Duodenal mucosa (tissue), 2 donors: ENCODE data around the gene THADA.
A peak's percentile ranks its signal among the peaks of the same experiment; 100 is the strongest.

ENCODE experiments used
- H3K27ac ChIP-seq: one replicate; pipeline ENCODE4 v1.7.0; 2013; ENCODE audit warnings: low read depth, low read length
- H3K27me3 ChIP-seq, 2 donors: one replicate each; pipeline ENCODE4 v1.7.0; 2013; ENCODE audit warnings: low read length in 2 of 2, control low read depth in 1 of 2; ENCODE audit not compliant: insufficient read depth in 2 of 2, control insufficient read depth in 1 of 2
- H3K36me3 ChIP-seq, 2 donors: one replicate each; pipeline ENCODE4 v1.7.0; 2013; ENCODE audit warnings: low read length in 2 of 2, control low read depth in 1 of 2; ENCODE audit not compliant: insufficient read depth in 2 of 2, control insufficient read depth in 1 of 2
- H3K4me1 ChIP-seq, 2 donors: one replicate each; pipeline ENCODE4 v1.7.0; 2013; ENCODE audit warnings: low read length in 2 of 2, control low read depth in 1 of 2; ENCODE audit not compliant: insufficient read depth in 2 of 2, control insufficient read depth in 1 of 2
- H3K4me3 ChIP-seq, 2 donors: one replicate each; pipeline ENCODE4 v1.7.0; 2013; ENCODE audit warnings: low read length in 2 of 2, low read depth in 1 of 2
- H3K9ac ChIP-seq, 2 donors: one replicate each; pipeline ENCODE4 v1.7.0; 2013; ENCODE audit warnings: low read length in 2 of 2, low read depth in 1 of 2
- H3K9me3 ChIP-seq, 2 donors: one replicate each; pipeline ENCODE4 v1.7.0; 2013; ENCODE audit warnings: low read length in 2 of 2, control low read depth in 1 of 2; ENCODE audit not compliant: control insufficient read depth in 1 of 2

Gene THADA

DNA sequence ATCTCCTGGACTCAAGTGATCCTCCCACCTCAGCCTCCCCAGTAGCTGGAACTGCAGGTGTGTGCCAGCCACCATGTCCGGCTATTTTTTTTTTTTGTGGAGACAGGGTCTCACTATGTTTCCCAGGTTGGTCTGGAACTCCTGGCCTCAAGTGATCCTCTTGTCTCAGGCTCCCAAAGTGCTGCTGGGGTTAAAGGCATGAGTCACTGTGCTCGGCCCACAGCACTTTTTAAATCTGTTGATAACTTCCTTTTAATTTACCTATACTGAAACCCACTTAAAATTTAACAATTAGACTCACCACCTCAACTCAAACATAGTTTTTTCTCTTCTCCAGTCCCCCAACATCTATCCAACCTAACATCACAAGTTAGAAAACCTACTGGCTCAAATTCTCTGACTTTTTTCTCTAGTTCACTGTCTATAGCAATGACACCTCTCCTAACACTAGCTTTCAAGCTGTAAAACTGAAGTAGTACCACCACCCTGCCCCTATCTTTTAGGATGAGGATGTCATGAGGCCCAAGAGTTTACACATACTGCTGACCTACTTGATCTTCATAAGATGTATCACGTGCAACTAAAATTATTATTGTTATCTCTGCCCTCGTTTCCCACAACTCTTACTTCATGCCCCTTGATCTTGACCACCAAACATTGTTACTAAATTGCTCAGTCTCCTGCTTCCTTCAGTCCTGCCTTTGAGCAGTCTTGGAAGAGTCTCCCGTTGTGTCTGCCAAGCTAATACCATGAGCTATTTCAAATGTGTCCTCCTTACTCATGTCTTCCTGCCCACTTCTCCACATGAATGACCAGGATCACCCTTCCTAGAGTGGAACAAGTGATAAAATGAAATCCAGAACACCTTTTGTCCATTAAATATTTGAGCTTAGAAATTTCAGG lies 227.1 kb downstream of the THADA start:
- Histone ChIP-seq H3K9ac (no peak overlapping the region), H3K4me1 (peaks cover 8 to 25% of the 10 kb centered on the region in 2 donors), H3K4me3 (no peak overlapping the region), H3K36me3 (no peaks in the 10 kb centered on the region), H3K9me3 (no peaks in the 10 kb centered on the region), H3K27ac (no peak overlapping the region), H3K27me3 (no peaks in the 10 kb centered on the region)

DNA sequence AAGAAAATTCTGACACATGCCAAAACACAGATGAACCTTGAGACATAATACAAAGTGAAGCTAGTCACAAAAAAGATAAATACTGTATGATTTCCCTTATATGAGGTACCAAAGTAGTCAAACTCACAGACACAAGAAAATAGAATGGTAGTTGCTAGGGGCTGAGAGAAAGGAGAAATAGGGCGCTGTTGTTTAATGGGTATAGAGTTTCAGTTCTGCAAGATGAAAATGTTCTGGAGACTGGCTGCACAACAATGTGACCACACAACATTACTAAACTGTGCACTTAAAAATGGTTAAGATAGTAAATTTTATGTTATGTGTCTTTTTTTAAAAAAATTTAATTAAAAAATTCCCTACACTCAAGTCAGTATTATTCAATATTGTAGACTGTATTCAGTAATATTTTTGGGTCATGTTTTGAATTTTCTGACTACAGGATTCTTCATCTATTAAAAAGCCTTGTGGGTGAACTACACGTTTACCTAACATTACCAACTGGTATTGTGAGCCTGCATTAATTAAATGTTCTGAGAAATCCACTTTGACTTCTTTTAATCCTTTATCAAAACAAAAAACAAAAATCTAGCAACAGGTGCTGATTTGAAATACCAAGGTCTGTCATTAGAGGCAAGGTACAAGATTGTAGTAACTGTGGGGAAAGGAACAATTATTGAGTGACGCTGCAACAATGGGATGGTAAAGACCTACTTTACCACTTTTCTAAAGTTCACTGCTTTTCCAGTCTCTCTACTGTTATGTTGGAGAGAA lies 228.6 kb downstream of the THADA start:
- Histone ChIP-seq H3K9ac (no peak overlapping the region), H3K36me3 (no peaks in the 10 kb centered on the region), H3K27ac (no peak overlapping the region), H3K4me1 (peaks cover 8 to 25% of the 10 kb centered on the region in 2 donors), H3K9me3 (no peaks in the 10 kb centered on the region), H3K4me3 (no peak overlapping the region), H3K27me3 (no peaks in the 10 kb centered on the region)

DNA sequence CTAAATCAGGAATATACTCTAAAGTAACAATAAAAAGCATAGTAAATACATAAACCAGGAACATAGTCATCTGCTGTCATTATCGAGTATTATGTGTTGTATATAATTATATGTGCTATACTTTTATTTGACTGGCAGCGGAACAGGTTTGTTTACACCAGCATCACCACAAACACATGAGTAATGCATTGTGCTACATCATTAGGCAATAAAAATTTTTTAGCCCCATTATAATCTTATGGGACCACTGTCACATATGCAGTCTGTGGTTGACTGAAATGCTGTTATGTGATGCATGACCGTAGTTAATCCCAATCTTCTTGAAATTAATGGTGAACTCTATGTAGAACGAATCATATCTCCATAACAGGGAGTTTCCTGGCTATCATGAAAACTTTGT lies 232.7 kb downstream of the THADA start:
- no peak overlapping the region for H3K9ac ChIP-seq
- no peaks in the 10 kb centered on the region for H3K36me3 ChIP-seq
- H3K27ac ChIP-seq = no peak overlapping the region
- peaks cover 0 to 8% of the 10 kb centered on the region in 2 donors for H3K4me1 ChIP-seq
- H3K27me3 ChIP-seq = no peaks in the 10 kb centered on the region
- no peaks in the 10 kb centered on the region for H3K9me3 ChIP-seq
- no peak overlapping the region for H3K4me3 ChIP-seq

DNA sequence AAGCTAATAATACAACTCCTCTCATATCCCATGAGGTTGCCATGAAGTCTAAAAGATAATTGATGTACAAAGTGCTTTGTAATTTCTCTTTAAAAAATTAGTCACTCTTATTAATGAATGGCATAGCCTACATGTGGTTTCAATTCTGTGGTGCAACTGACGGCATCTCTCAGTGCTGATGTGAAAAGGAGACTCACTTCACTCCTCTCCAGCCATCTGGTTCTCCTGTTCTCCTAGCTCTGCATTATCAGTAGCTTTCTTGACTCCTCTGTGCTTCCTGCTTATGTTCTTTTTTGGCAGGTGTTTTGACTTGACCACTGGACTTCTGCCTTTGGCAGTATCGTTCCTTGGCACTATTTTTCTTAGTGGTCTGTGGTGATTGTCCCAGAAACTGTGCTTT lies 234.6 kb downstream of the THADA start:
- H3K9me3 ChIP-seq = no peaks in the 10 kb centered on the region
- no peaks in the 10 kb centered on the region for H3K36me3 ChIP-seq
- no peaks in the 10 kb centered on the region for H3K27me3 ChIP-seq
- H3K4me3 ChIP-seq = no peak overlapping the region
- peaks cover 0 to 6% of the 10 kb centered on the region in 2 donors for H3K4me1 ChIP-seq
- no peak overlapping the region for H3K27ac ChIP-seq
- H3K9ac ChIP-seq = no peak overlapping the region

DNA sequence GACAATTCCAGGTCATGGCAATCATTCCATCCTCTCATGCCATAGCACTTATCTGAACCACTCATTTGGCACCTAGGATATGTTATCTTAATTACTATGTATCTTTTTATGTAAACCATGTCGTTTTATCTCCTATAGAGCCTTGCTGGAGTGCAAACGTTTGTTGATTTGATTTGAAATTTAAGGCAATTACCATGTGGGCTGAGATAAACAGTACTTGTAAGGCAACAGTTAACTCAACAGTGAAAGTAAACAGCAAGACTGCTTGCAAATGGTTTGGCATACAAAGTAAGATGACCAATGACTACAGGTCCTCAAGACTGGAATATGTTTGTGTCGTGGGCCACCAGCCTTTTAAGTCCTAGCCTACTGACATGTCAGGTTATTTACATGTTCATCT lies 235.7 kb downstream of the THADA start:
- H3K27ac ChIP-seq = no peak overlapping the region
- no peaks in the 10 kb centered on the region for H3K27me3 ChIP-seq
- no peak overlapping the region for H3K9ac ChIP-seq
- H3K9me3 ChIP-seq = no peaks in the 10 kb centered on the region
- H3K4me3 ChIP-seq = no peak overlapping the region
- H3K36me3 ChIP-seq = no peaks in the 10 kb centered on the region
- H3K4me1 ChIP-seq = peaks cover 0 to 6% of the 10 kb centered on the region in 2 donors

DNA sequence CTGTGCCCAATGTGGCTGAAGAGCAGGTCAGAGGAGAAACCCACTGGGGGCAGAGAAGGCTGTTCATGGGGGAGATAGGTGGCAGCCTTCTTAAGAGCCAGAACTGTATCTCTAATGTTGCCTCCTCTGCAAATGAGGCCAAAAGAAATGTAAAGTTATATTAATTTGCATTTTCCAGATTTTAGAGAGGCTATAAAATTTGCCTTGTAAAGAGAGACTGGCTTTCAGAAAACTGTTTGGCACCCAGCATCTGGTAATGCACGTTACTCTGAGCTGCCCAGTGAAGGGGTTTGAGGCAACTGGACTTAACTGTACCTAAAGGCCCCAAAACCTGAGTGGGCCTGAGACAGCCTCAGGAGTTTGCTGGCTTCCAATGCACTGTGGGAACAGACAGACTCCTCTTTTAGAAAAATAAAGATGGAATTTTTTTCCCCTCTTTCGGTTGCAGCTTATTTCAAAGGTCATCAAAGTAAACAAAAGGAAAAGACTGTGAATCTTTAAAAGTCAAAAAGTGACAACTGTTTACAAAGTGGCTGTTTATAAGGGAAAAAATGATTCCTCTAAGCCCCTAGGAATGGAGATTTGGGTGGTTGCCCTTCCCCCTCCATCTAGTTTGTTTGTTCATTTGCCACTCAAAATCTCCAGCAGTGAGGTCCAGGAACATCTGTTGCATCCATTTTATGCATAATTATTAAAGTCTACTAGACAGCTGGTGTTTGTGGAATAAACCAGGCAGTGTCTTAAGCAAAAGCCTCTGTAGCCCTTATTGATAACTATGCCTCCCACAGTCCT lies 237.2 kb downstream of the THADA start:
- H3K36me3 ChIP-seq = no peaks in the 10 kb centered on the region
- H3K9me3 ChIP-seq = no peaks in the 10 kb centered on the region
- H3K9ac ChIP-seq = no peak overlapping the region
- no peak overlapping the region for H3K27ac ChIP-seq
- peaks cover 0 to 6% of the 10 kb centered on the region in 2 donors for H3K4me1 ChIP-seq
- H3K27me3 ChIP-seq = no peaks in the 10 kb centered on the region
- no peak overlapping the region for H3K4me3 ChIP-seq

DNA sequence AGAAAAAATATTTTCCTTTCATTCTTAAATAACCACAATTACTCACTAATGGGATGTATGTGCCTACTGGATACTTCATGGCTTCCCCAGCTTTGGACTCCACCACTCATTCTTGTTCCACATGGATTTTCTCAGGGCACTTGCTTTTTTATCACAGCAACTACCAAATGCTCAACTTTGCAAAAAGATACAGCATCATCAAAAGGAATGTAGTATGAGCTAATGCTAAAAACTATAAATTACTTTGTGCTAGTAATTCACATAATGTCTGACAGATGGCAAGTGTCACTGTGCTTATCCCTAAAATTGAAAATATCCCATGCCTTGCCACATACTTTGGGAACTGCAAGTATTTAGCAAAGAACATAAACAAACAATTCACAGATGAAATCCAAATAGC lies 239.1 kb downstream of the THADA start:
- no peak overlapping the region for H3K27ac ChIP-seq
- no peak overlapping the region for H3K4me3 ChIP-seq
- H3K9me3 ChIP-seq = no peaks in the 10 kb centered on the region
- no peak overlapping the region for H3K9ac ChIP-seq
- H3K27me3 ChIP-seq = no peaks in the 10 kb centered on the region
- H3K4me1 ChIP-seq = peaks cover 0 to 6% of the 10 kb centered on the region in 2 donors
- no peaks in the 10 kb centered on the region for H3K36me3 ChIP-seq

DNA sequence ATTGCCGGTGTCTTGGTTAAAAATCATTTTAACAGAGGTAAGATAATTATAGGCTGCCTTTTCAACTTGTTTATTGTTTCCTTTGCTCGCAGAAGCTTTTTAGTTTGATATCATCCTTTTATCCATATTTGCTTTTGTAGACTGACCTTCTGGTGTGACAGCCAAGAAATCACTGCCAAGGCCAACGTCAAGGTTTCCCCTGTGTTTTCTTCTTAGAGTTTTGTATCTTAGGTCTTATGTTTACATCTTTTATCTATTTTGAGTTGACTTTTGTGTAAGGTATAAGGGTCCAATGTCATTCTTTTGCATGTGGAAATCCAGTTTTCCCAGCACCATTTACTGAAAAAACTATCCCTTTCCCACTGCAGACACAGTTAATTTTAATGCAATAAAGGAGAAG lies 240.4 kb downstream of the THADA start:
- Histone ChIP-seq H3K27me3 (no peaks in the 10 kb centered on the region), H3K9me3 (no peaks in the 10 kb centered on the region), H3K4me1 (peaks cover 0 to 4% of the 10 kb centered on the region in 2 donors), H3K9ac (no peak overlapping the region), H3K27ac (no peak overlapping the region), H3K36me3 (no peaks in the 10 kb centered on the region), H3K4me3 (no peak overlapping the region)

DNA sequence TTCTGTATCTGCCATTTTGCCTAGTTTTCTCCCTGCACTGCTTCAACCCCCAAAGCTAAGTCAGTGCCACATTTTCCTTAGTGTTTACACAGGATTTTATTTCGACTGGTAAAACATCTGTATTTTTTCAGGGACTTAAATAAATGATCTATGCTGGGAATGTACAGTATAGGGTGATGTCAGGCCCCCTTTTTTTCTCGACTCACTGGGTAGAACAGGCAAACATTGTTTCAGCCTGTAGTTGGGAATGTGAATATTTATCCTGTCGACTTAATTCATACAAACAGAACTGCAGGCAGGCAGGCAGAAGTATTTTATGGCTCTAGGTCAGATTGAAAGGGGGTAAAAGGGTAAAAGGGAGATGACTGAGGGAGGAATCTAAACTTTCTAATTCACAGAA lies 245.9 kb downstream of the THADA start:
- peaks cover 10 to 15% of the 10 kb centered on the region in 2 donors for H3K4me1 ChIP-seq
- H3K27me3 ChIP-seq = no peaks in the 10 kb centered on the region
- H3K9me3 ChIP-seq = no peaks in the 10 kb centered on the region
- H3K4me3 ChIP-seq = no peak overlapping the region
- H3K36me3 ChIP-seq = no peaks in the 10 kb centered on the region
- peak overlapping the region; percentile 35 for H3K27ac ChIP-seq
- peak overlapping the region in 1 of 2 donors; percentile 11 for H3K9ac ChIP-seq
